Suppressor macrophage treated with lipopolysaccharide for 4 hours (primary cell): ENCODE results near the gene ALX1.
"Not testable (repeated sequence)": the region's sequence is repeated elsewhere in the genome, so short reads cannot be mapped to it uniquely, and the experiment has no call there.

Source experiments
- DNase-seq: peaks from one replicate; pipeline ENCODE4 v3.0.0-alpha.2; 2020

ALX1 gene

GRCh38 chr12:85308374-85308773 is 28.4 kb downstream of the ALX1 start:
- DNase-seq = no peak

- DNase-seq = no peak
Measured at GRCh38 chr12:85309125-85309566, 29.1 kb downstream of the ALX1 start.

- no peak for DNase-seq
Measured at GRCh38 chr12:85310025-85310424, 30.0 kb downstream of the ALX1 start.

GRCh38 chr12:85310456-85311076 is 30.5 kb downstream of the ALX1 start:
- DNase-seq = peak; percentile 21

- not testable (repeated sequence) for DNase-seq
Measured at GRCh38 chr12:85317866-85318636, 38.0 kb downstream of the ALX1 start.

GRCh38 chr12:85322715-85323114 is 42.7 kb downstream of the ALX1 start:
- no peak for DNase-seq

- no peak for DNase-seq
Measured at GRCh38 chr12:85325442-85325841, 45.4 kb downstream of the ALX1 start.

GRCh38 chr12:85329913-85330312 is 49.9 kb downstream of the ALX1 start:
- no peak for DNase-seq

- DNase-seq = no peak
Measured at GRCh38 chr12:85348779-85349178, 68.8 kb downstream of the ALX1 start.

GRCh38 chr12:85350356-85350755 is 70.3 kb downstream of the ALX1 start:
- no peak for DNase-seq
